ENCODE measurements around the gene NKRF.

NKRF gene

DNA sequence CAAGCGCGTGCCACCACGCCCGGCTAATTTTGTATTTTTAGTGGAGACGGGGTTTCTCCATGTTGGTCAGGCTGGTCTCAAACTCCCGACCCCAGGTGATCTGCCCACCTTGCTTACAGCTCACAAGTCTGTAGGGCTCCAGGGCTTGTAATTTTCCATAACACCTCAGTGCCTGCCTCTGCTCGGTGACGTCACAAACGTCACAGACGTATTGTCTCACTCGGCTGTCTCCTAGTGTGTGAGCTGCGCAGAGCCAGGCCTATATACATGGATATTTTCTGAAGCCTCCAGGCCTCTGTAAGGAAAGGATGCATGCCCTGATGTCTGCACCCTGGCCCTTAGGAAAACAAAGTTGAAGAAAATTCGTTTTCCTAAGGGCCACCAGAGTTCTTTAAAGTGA lies 8.6 kb upstream of the NKRF start:
- DNase-seq (ENCODE audit: low spot score), result no peak
- no peak for FAIRE-seq

GRCh38 chrX:119607018-119607389 lies 780 bp upstream of the NKRF start:
- DNase-seq (ENCODE audit: low spot score), result no peak

GRCh38 chrX:119605464-119606279 lies 552 bp downstream of the NKRF start:
- FAIRE-seq (no peak), DNase-seq (ENCODE audit: low spot score) (peak; percentile 10)

More at GRCh38 chrX:119607018-119607389, 780 bp upstream of the NKRF start:
- FAIRE-seq, result no peak

DNA sequence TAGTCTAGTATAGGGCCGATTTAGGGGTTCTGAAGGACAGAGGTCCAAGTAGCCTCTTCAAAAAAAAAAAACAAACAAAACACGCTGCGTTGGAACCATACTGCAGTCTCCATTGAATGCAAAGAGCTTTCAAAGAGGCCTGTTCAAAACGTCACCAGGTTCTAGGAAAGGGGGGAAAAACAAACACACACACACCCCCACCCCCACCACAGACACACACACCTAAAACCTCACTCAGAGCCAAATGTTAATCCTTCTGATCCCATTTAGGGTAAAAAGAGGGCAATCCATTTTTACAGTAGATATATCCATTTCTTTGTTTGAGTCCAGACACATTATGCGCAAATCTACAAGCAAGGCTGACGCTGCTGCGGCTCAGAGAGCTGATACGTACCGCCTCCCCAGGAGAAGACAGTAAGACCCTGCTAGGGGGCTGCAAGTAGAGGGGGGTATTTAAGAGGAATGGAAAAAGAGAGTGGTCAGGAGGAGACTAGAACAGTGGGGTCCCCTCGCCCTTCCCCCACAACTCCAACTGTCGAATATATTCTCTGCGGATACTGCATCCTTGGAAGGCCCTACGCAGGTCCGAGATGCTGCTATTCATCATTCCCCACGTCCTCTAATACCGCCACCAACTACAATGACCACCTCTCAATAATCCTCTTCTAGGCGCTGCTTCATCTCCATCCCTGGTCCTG lies 1.3 kb downstream of the NKRF start:
- FAIRE-seq, result no peak
- no peak for DNase-seq (ENCODE audit: low spot score)

GRCh38 chrX:119602701-119603255 lies 3.4 kb downstream of the NKRF start:
- no peak for FAIRE-seq

GRCh38 chrX:119589810-119590209 lies 16.4 kb downstream of the NKRF start:
- DNase-seq (ENCODE audit: low spot score), result no peak
- FAIRE-seq, result no peak

More at GRCh38 chrX:119602701-119603255, 3.4 kb downstream of the NKRF start:
- no peak for DNase-seq (ENCODE audit: low spot score)

DNA sequence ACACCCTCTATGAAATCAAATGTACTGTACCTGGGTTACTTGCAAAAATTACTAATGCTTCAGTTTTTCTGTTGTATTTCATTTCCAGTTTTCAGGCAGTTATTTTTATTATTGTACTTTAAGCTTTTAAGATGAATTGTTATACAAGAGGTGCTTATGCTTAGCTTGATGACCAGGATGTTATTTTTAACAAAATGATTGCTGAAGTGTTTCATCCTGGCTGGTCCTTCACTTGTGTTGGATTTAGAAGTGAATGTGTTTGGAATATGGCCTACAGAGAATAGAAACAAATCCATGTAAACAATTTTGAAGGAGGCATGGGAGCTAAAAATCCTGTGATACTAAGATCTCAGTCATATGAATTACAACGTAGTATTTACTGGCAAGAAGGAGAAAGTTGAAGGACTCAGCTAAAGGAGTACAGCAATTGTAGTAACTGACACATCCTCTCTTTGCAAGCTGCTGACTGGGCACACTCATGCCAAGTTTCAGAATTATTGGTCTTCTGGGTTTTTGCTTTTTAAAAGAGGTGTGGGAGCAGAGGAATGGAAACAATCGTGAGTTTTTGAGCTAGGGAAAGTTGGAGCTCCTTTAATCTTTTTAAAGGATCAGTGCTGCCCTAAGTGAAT lies 22.7 kb downstream of the NKRF start:
- FAIRE-seq (no peak), DNase-seq (ENCODE audit: low spot score) (no peak)

GRCh38 chrX:119579414-119579813 lies 26.8 kb downstream of the NKRF start:
- DNase-seq (ENCODE audit: low spot score), result no peak
- no peak for FAIRE-seq

GRCh38 chrX:119574394-119575266 lies 31.6 kb downstream of the NKRF start, which contains the start of gene UBE2A:
Gene UBE2A (plus strand): TSS chrX:119574563. CDS start chrX:119574712, 149 bp downstream.
- DNase-seq (ENCODE audit: low spot score), result peak; percentile 79
- no peak for FAIRE-seq

DNA sequence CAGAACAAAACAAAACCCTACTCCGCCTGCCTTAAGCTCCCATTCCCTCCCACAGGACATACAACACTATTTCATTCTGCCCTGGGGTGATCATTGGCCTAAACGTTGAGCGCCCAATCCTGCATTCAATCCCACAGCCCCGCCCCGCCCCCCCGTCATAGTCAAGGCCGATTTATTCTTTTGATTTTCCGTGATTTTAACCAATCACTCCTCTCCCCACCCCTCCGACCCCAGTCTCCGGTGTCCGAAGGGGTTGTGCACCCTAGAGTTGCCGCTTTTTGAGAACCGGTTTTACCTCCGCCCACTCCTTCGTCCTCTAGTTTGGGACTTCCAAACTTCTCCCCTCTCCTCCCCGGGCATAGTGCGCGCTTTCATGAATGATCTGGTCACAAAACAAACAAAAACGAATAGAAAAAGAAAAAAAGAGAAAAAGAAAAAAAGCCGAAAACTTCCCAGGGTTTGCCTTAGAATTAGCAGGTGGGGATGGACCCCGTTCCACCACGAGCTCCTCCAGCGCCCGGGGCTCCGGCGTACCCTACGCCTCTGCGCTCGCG lies 32.3 kb downstream of the NKRF start:
- DNase-seq (ENCODE audit: low spot score), result peak; percentile 6
- no peak for FAIRE-seq

DNA sequence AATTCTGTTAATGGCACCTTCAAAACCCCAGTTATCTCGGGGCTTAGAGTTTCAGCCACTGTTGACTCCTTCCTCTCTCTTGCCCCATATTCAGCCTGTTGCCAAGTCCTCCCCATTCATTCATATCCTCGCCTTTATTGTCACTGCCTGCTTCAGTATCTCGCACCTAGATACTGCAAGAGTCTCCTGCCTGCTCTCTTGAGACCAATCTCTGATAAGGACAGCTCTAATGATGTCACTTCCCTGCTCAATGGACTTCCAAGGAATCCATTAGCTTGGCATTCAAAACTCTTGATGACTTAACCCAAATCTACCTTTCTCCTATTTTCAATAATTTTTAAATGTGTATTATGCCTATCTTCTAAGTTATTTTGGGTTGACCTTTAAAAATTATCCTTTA lies 33.0 kb downstream of the NKRF start:
- FAIRE-seq (no peak), DNase-seq (ENCODE audit: low spot score) (no peak)

DNA sequence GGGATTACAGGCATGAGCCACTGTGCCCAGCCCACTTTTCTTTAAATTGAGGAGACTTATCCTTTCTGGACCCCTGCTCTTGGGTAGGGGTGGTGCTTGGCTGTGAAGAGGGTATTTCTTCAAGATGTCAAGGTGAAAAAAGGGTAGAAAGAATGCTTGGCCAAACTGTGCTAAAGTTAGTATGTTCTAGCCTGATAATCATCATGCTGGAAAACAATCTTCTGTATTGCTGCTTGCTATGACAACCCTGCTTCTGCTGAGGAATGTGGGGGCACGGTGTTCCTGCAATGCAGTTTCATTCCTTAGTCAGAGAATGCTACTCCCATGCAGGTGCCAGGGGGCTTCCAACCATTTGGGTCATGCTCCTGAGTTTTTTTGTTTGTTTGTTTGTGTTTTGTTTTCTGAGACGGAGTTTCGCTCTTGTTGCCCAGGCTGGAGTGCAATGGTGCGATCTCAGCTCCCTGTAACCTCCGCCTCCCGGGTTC lies 35.8 kb downstream of the NKRF start:
- no peak for FAIRE-seq
- DNase-seq (ENCODE audit: low spot score), result no peak

DNA sequence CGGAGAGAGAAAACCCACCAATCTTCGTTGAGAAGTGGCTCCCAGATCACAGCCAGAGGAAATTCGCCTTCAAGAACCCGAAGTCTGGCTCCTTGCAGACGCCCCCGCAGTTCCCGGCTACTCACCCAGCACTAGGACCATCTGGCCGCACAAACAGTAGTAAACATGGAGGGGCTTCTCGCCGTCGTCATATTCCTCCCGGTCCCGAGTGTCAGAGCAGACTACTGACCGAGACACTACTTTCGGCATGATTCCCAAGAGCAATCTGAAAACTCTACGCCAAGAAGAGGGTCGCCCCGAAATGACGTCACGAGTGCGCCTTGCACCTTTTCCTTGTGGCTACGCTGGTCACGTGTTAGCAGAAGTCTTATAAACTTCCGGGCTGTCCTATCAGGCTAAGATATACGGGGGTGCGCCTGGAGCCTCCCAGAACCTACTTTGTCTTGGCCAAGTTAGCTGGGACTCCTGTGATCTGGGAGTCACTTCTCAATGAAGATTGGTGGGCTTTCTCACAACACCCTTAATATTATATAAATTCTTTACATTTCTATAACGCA lies 41.0 kb downstream of the NKRF start, which contains the start of gene STEEP1:
Gene STEEP1 (minus strand): TSS at position 303 of the 557 bp plus-strand sequence. CDS start 54 bp downstream, at position 249.
- no peak for FAIRE-seq
- peak; percentile 74 for DNase-seq (ENCODE audit: low spot score)

DNA sequence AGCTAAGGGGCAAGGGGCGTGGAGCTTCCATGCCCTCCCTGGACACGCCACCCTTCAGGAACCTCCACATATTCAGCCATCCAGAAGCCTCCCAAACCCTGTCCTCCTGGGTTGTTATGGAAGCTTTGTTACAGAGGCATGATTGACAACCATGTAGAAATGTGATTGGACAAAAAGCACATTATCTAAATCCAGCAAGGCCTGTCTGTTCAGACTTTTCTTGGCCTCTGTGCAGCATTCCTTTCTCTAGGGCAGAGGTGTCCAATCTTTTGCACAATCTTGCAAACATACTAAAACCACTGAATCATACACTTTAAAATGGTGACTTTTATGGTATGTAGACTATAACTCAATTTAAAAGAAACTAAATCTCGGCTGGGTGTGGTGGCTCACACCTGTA lies 53.7 kb downstream of the NKRF start:
- FAIRE-seq (no peak), DNase-seq (ENCODE audit: low spot score) (no peak)

DNA sequence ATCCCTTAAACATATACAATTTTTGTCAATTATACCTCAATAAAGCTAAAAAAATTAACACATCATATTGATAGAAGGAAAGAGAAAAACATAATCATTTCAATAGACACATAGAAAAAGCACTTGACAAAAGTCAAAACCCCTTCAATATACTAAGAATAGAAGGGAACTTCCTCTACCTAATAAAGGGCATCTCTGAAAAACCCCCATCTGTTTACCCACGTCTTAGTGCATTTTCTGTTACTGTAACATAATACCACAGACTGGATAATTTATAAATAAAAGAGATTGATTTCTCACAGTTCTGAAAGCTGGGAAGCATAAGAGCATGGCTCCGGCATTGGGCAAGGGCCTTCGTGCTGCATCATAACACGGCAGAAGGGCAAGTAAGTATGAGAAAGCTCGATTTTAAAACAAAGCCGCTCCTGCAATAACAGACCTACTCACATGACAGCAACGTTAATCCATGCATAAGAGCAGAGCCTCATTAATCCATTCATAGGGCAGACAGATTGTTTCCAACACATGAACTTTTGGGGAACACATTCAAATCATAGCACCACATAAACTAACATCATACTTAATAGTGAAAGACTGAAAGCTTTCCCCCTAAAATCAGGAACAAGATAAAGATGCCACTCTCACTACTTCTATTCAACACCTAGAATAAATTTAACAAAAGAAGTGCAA lies 56.8 kb downstream of the NKRF start:
- no peak for DNase-seq (ENCODE audit: low spot score)
- FAIRE-seq, result no peak

- DNase-seq (ENCODE audit: low spot score) (peak; percentile 19), FAIRE-seq (no peak)
Observed at GRCh38 chrX:119541188-119541587, 65.0 kb downstream of the NKRF start.

DNA sequence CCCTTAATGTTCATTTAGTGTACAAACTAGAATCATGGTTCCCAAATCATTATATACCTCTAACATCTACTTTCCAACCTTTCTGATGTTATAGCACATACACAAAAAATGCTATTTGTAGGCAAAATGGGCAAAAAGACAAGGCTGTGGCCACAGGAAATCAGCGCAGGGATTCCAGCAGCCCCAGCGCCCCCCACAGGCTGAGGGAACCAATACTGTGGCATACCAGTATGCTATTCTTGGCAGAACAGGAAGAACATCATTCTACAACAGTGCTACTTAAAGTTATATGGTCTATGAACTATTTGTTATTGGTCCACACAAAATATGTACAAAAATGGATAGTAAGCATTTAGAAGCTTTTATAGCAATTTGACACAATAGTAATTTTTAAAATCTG lies 66.4 kb downstream of the NKRF start:
- FAIRE-seq (no peak), DNase-seq (ENCODE audit: low spot score) (no peak)

Measured in urothelium cell line (cell line).